GM12891 (cell line): Measurements from ENCODE around the gene TFCP2L1.

Source experiments
- POLR2A ChIP-seq: IDR thresholded peaks from 2 replicates; pipeline ENCODE4 v1.6.1; 2011; ENCODE audit warnings: low read depth, low read length, control low read depth
- POLR2AphosphoS5 ChIP-seq: IDR thresholded peaks from 2 replicates; pipeline ENCODE4 v1.6.1; 2011; ENCODE audit warnings: low read depth, low read length, control low read depth
- SPI1 ChIP-seq: IDR thresholded peaks from 2 replicates; pipeline ENCODE4 v1.6.1; 2011; ENCODE audit warnings: low read depth, low read length, control low read depth
- TAF1 ChIP-seq: IDR thresholded peaks from 2 replicates; pipeline ENCODE4 v1.6.1; 2011; ENCODE audit warnings: low read depth, low read length, control low read depth

DNA sequence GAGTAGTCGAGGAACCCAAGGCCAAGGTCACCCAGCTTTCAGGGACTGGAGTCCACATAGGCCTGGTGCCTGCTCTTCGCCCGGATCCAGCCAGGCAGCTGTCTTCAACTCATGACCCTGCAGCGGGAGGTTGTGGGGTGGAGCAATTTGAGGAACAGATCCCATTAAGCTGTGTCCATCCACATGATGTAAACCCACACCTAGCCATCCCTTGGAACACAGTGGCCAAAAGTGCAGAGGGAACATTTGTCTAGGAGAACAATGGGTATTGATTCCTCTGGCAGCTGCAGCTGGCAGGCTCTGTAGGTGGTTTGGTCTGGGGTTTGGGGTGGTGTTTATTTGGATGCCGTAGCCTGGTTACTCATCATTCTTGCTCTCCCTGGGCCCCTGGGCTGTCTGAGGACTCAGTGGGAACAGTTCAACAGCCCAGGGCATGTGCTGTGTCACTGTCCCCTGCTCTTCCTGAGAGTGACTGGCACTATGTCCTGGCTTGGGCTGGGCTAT is 99.4 kb downstream of the TFCP2L1 start:
- TF ChIP-seq POLR2A (no peak), SPI1 (no peak), POLR2AphosphoS5 (no peak), TAF1 (no peak)
